Psoas muscle (tissue), 8 donors: ENCODE data around the gene CBR1. TPM values are rescaled to one million over a fixed set of nuclear protein-coding genes. Genes with fewer than 3 reads are reported as not detected.

Experiments
- ATAC-seq, 4 donors: fragments of 200-7000 bp; cut with Tn5 transposase; one replicate each; pipeline ENCODE4 v1.9.1; 2020; ENCODE audit warnings: moderate library complexity in 3 of 4, mild to moderate bottlenecking in 2 of 4
- DNase-seq, 2 donors: peaks; one replicate each; pipeline ENCODE4 v3.0.0-alpha.2; 2020
- H3K27ac ChIP-seq: fragments of 200-600 bp; one replicate; pipeline ENCODE4 v1.8.0; 2022
- H3K27me3 ChIP-seq, 3 donors: fragments of 200-600 bp in 1 of 3; one replicate each; pipeline versions ENCODE4 v1.6.1 to v1.8.0; 2013 to 2022; ENCODE audit warnings: low read length in 2 of 3, mild to moderate bottlenecking in 2 of 3, moderate library complexity in 1 of 3; ENCODE audit not compliant: insufficient read depth in 3 of 3
- H3K36me3 ChIP-seq, 2 donors: fragments of 200-600 bp in 1 of 2; one replicate each; pipeline versions ENCODE4 v1.6.1 to v1.8.0; 2013 to 2022; ENCODE audit warnings: low read depth in 1 of 2, mild to moderate bottlenecking in 1 of 2, moderate library complexity in 1 of 2; ENCODE audit not compliant: insufficient read depth in 1 of 2
- H3K4me1 ChIP-seq: fragments of 200-600 bp; one replicate; pipeline ENCODE4 v1.8.0; 2022
- H3K4me3 ChIP-seq: fragments of 200-600 bp; one replicate; pipeline ENCODE4 v1.8.0; 2022; ENCODE audit warnings: mild to moderate bottlenecking
- H3K9me3 ChIP-seq: fragments of 200-600 bp; one replicate; pipeline ENCODE4 v1.8.0; 2022
- WGBS, 3 donors: extraction: QIAGEN DNeasy Blood & Tissue Kit; methylation state at CpG; one replicate each; pipeline versions ENCODE4 v1.1.6 to v1.1.7; 2013; 5-methylcytosine and 5-hydroxymethylcytosine counted together
- intact Hi-C, 2 donors: fragments of 100-400 bp; cut with DNase I; formaldehyde crosslinking; loops; one replicate each; pipeline versions ENCODE4 v1.11.0 to v1.14.2; 2022
- polyA plus RNA-seq, 3 donors: library from polyadenylated mRNA; stranded (reverse); fragments of 200-250 nt; gene quantifications; one replicate each; pipeline ENCODE4 v1.2.3, GENCODE V29; 2013
- total RNA-seq, 4 donors: library from RNA; stranded (reverse); fragmentation: NEBNext Ultra II Directional in 2 of 4; extraction: Animal tissue kit (Norgen Biotek cat#: 25700) in 2 of 4; gene quantifications; one replicate each; pipeline versions ENCODE4 v1.2.1 to v1.2.4, GENCODE V29; 2021 to 2023
- TF ChIP-seq, protein P1 (sequence below): fragments of 200-600 bp; IDR thresholded peaks from one replicate; pipeline ENCODE4 v1.8.0; 2022; ENCODE audit warnings: antibody characterized with exemption
- donor health status: healthy with polysubstance abuse.
- donor health status: DM: no; HTN: no; CAD: no; lungs with moderate emphysema.
- donor health status: Bipolar disorder and iron deficiency.
- donor health status: healthy.
- donor health status: DM: yes; HTN: yes; CAD: no.
- donor health status: DM: no; HTN: no; CAD: no.
- donor health status: DM: no; HTN: no; CAD: no.
- donor health status: DM: yes; HTN: yes; CAD: no.

CBR1 gene
- total and polyA plus RNA-seq, 7 donors: 15.2 to 94.0 (median 45.9) TPM

DNA sequence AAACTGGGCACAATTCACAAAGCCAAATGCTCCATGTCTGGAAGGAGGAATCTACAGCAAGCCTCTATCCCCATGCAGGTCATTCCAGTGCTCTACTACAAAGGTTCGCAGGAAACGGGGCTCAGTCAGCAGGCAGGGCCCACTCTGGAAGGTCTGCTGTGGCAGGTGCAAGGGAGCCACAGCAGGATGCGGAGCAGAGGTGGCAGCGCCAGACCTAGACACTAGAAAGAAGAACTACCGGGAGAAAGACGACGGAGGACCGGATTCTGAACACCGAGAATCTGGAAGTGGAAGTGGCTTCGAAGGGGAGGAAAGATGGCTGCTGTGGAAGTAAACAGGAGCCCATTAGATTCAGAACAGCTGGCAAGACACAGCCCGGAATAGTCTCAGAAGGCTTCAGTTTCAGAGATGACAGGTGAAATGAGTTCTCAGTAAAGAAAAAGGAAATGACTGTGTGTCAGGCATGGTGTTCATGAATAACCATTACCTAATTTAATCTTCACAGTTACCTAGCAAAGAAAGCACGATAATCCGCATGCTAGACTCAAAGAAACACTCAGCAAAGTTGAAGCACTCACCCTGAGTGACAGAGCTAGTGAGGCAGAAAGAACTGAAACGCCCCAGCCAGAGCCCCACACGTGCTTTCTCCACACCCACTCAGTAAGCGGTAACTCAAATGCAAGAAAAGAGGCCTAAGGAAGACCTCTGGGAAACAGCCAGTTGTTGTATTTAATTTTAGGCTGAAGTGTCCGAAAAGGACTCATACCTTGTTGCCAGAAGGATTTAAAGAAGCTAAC lies 30.9 kb upstream of the CBR1 start:
- TF ChIP-seq, protein P1, sequence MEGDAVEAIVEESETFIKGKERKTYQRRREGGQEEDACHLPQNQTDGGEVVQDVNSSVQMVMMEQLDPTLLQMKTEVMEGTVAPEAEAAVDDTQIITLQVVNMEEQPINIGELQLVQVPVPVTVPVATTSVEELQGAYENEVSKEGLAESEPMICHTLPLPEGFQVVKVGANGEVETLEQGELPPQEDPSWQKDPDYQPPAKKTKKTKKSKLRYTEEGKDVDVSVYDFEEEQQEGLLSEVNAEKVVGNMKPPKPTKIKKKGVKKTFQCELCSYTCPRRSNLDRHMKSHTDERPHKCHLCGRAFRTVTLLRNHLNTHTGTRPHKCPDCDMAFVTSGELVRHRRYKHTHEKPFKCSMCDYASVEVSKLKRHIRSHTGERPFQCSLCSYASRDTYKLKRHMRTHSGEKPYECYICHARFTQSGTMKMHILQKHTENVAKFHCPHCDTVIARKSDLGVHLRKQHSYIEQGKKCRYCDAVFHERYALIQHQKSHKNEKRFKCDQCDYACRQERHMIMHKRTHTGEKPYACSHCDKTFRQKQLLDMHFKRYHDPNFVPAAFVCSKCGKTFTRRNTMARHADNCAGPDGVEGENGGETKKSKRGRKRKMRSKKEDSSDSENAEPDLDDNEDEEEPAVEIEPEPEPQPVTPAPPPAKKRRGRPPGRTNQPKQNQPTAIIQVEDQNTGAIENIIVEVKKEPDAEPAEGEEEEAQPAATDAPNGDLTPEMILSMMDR: no peak
- ATAC-seq (no peak), DNase-seq (no peak)
- Histone ChIP-seq H3K4me3 (no peak overlapping the region), H3K4me1 (peaks cover 10% of the 10 kb centered on the region), H3K27ac (no peak overlapping the region), H3K36me3 (peaks cover 7 to 93% of the 10 kb centered on the region in 2 donors), H3K9me3 (no peaks in the 10 kb centered on the region), H3K27me3 (no peaks in the 10 kb centered on the region)
- 84 to 91% (median 84%) methylated on average over 17 of the region's 17 CpGs for WGBS, 3 donors
- intact Hi-C loops: loop anchor here in 1 of 2 donors (10.0 kb wide), 1 partner anchor 66 kb away; no protein-coding TSS in a partner anchor

DNA sequence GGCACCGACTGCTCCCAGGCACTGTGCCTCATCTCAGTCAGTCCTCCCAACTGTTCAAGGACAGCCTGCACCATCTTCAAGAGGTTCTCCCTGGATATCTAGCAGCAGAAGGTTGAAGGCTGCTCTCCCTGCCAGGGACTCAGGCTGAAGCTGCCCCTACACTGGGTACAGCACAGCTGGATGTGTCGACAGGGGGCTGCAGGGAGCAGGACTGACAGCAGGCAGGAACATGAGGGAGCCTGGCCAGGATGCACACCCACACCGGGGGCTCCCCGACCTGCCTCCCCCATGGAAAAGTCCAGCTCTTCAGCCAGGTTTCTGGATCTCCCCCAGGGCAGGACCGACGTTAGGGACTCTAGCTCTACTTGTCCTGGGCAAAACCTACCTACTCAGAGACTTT lies 30.0 kb upstream of the CBR1 start:
- ATAC-seq: peak in 1 of 4 donors; percentile 9
- Histone ChIP-seq H3K4me1 (peaks cover under 1% of the 10 kb centered on the region), H3K4me3 (no peak overlapping the region), H3K27ac (no peak overlapping the region), H3K36me3 (peaks cover 9 to 96% of the 10 kb centered on the region in 2 donors), H3K9me3 (no peaks in the 10 kb centered on the region), H3K27me3 (no peaks in the 10 kb centered on the region)
- TF ChIP-seq, protein P1: no peak
- WGBS, 3 donors: 70 to 92% (median 81%) methylated on average over 6 of the region's 6 CpGs
- DNase-seq: no peak
- intact Hi-C loops: loop anchor here in 1 of 2 donors (10.0 kb wide), 1 partner anchor 65 kb away; no protein-coding TSS in a partner anchor

DNA sequence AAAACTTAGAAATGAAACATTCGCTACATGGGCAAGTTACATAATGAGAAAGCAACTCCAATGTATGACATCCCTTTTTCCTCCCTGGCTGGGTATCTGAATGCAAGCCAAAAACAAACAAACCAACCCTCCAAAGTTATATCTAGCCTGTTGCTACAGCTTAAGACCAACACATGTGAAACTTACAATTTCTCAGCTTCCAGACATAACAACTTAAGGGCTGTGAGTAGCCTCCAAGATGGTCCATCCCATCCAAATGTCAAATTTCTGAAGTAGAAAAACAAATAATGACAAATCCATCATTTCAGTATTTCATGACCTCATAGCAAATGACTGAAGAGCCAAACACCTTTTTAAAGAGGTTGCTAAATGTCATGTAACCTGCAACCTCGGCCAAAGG lies 29.4 kb upstream of the CBR1 start:
- 88 to 100% (median 89%) methylated on average over 2 of the region's 2 CpGs for WGBS, 3 donors
- peaks cover 9 to 96% of the 10 kb centered on the region in 2 donors for H3K36me3 ChIP-seq
- no peaks in the 10 kb centered on the region for H3K4me1 ChIP-seq
- no peak for ATAC-seq
- no peak for DNase-seq
- TF ChIP-seq, protein P1: no peak
- intact Hi-C loops: no loop called here
- no peak overlapping the region for H3K4me3 ChIP-seq
- no peaks in the 10 kb centered on the region for H3K27me3 ChIP-seq
- H3K9me3 ChIP-seq: no peaks in the 10 kb centered on the region
- H3K27ac ChIP-seq: no peak overlapping the region

DNA sequence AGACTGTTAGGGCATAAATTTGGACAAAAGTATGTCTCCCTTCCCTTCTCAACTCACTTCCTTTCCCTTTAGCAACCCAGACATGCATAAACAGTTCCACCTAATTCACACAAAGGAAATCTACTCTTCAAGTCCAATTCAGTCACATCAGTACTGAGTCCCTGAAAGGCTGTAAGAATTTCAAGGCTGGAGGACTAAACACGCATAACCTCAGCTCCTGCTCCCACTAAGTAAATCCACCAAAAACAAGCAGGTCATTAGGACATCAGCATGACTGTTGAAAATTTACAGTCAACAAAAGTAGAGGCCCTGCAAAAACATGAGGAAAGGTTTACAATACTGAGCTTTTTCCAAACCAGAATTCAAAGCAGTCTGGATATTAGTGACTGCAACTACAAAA lies 27.9 kb upstream of the CBR1 start:
- WGBS, 3 donors: 90 to 97% (median 90%) methylated on average over 1 of the region's 1 CpG
- no peak for ATAC-seq
- H3K4me3 ChIP-seq: no peak overlapping the region
- DNase-seq: no peak
- intact Hi-C loops: no loop called here
- no peak overlapping the region for H3K27ac ChIP-seq
- TF ChIP-seq, protein P1: no peak
- no peaks in the 10 kb centered on the region for H3K9me3 ChIP-seq
- no peaks in the 10 kb centered on the region for H3K4me1 ChIP-seq
- no peaks in the 10 kb centered on the region for H3K27me3 ChIP-seq
- H3K36me3 ChIP-seq: peaks cover 9 to 96% of the 10 kb centered on the region in 2 donors
